Peyer's patch (tissue), 4 donors: Measurements from ENCODE around the gene ZNF32.

ENCODE experiments used
- CTCF ChIP-seq, 6 experiments: fragments of 450-650 bp in 4 of 6; fragments of 200-600 bp in 2 of 6; sonication (generic) in 1 of 6; IDR thresholded peaks; one replicate each; pipeline ENCODE4 v1.5.1; 2017 to 2019; ENCODE audit warnings: antibody characterized with exemption in 6 of 6, mild to moderate bottlenecking in 3 of 6, moderate library complexity in 1 of 6
- POLR2A ChIP-seq, 2 donors: fragments of 450-650 bp; IDR thresholded peaks; one replicate each; pipeline ENCODE4 v1.5.1; 2017; ENCODE audit warnings: antibody characterized with exemption in 2 of 2, mild to moderate bottlenecking in 2 of 2, moderate library complexity in 2 of 2

- TF ChIP-seq CTCF (IDR thresholded peaks at IDR 0.05) (no peak), POLR2A (IDR thresholded peaks at IDR 0.05) (no peak)
These were observed 40.4 kb upstream of the ZNF32 start for GRCh38 chr10:43689007-43689491.
